Tibial artery (tissue), 4 donors: ENCODE data around the gene AMOTL1.

Source experiments
- DNase-seq, 2 donors: peaks; one replicate each; pipeline ENCODE4 v3.0.0-alpha.2; 2019
- H3K27ac ChIP-seq, 2 donors: fragments of 200-600 bp; sonication (generic) in 1 of 2; 1 replicate in 1 of 2; 2 replicates in 1 of 2; pipeline ENCODE4 v1.5.1; 2018 to 2019; ENCODE audit warnings: mild to moderate bottlenecking in 1 of 2
- H3K27me3 ChIP-seq, 2 donors: fragments of 200-600 bp; sonication (generic) in 1 of 2; one replicate each; pipeline versions ENCODE4 v1.5.1 to v1.6.0; 2016 to 2019
- H3K36me3 ChIP-seq, 3 donors: fragments of 200-600 bp; sonication (generic) in 2 of 3; one replicate each; pipeline ENCODE4 v1.5.1; 2016 to 2019; ENCODE audit warnings: mild to moderate bottlenecking in 2 of 3
- H3K4me1 ChIP-seq, 4 donors: fragments of 200-600 bp; sonication (generic) in 2 of 4; 1 replicate in 3 of 4; 2 replicates in 1 of 4; pipeline ENCODE4 v1.5.1; 2016 to 2019
- H3K4me3 ChIP-seq, 2 donors: fragments of 200-600 bp; sonication (generic) in 1 of 2; 1 replicate in 1 of 2; 2 replicates in 1 of 2; pipeline ENCODE4 v1.5.1; 2018 to 2019; ENCODE audit warnings: mild to moderate bottlenecking in 2 of 2
- H3K9me3 ChIP-seq, 3 donors: fragments of 200-600 bp; sonication (generic) in 1 of 3; one replicate each; pipeline ENCODE4 v1.5.1; 2016 to 2019
- intact Hi-C: fragments of 100-400 bp; cut with DNase I; formaldehyde crosslinking; loops from one replicate; pipeline ENCODE4 v1.15.0; 2023; ENCODE audit warnings: low total_unique reads
- TF ChIP-seq, protein P1 (sequence below), 2 experiments: fragments of 200-600 bp in 1 of 2; fragments of 450-650 bp in 1 of 2; IDR thresholded peaks; one replicate each; pipeline ENCODE4 v1.5.1; 2017 to 2019; ENCODE audit warnings: antibody characterized with exemption in 2 of 2, mild to moderate bottlenecking in 1 of 2, moderate library complexity in 1 of 2

The AMOTL1 gene

DNA sequence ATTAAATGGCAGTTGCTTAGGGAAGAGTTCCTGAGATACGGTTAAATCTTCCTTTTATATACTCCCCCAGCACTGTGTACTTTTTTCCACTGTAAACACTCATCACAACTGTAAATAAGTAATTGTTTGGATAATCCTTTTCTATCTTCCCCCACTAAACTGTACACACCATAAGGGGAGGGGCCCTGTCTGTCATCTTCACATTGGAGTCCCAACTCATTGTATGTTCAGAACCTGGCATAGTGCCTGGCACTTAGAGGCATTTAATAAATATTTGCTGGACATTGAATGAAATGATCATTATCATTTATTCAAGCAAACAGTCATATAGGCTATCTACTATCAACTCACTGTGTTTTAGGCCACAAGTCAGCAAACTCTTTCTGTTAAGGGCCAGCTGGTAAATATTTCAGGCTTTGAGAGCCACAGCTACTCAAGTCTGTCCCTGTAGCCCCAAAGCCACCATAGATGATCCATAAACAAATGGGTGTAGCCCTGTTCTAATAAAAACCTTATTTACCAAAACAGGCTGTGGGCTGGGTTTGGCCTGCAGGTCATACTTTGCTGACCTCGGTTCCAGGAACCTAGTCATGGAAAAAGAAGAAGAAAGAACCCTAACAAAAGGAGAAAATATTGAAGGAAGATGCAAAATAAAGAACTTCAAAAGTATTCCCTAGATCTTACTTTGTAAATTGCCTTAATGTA is 70.0 kb downstream of the AMOTL1 start:
- H3K27ac ChIP-seq: no peak overlapping the region
- peaks cover 0 to 44% (median 7%) of the 10 kb centered on the region in 4 donors for H3K4me1 ChIP-seq
- H3K36me3 ChIP-seq: peaks cover 0 to 5% (median under 1%) of the 10 kb centered on the region in 3 donors
- DNase-seq: no peak
- no peaks in the 10 kb centered on the region for H3K27me3 ChIP-seq
- H3K4me3 ChIP-seq: no peak overlapping the region
- TF ChIP-seq, protein P1, sequence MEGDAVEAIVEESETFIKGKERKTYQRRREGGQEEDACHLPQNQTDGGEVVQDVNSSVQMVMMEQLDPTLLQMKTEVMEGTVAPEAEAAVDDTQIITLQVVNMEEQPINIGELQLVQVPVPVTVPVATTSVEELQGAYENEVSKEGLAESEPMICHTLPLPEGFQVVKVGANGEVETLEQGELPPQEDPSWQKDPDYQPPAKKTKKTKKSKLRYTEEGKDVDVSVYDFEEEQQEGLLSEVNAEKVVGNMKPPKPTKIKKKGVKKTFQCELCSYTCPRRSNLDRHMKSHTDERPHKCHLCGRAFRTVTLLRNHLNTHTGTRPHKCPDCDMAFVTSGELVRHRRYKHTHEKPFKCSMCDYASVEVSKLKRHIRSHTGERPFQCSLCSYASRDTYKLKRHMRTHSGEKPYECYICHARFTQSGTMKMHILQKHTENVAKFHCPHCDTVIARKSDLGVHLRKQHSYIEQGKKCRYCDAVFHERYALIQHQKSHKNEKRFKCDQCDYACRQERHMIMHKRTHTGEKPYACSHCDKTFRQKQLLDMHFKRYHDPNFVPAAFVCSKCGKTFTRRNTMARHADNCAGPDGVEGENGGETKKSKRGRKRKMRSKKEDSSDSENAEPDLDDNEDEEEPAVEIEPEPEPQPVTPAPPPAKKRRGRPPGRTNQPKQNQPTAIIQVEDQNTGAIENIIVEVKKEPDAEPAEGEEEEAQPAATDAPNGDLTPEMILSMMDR (IDR thresholded peaks at IDR 0.05): no peak
- no peaks in the 10 kb centered on the region for H3K9me3 ChIP-seq
- intact Hi-C loops: no loop called here

DNA sequence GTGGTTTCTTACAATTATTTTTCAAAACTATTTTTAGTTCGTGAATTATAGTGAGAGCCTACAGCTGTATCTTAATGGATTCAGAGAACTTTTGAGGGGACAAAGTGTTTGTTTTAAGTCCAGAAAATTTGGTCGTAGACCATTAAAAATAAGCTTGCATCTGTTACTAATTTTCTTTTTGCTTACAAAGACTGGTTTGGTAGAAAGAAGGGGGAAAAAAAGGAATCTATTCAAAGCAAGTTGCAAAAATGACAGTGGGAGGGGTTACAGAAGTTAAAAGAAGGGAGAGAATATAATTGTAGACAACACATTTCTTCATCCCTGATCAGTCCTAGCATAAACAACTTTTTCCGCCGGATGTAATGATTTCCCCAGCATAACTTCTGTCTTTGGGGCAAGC is 72.1 kb downstream of the AMOTL1 start:
- no peak for DNase-seq
- H3K4me3 ChIP-seq: no peak overlapping the region
- H3K27me3 ChIP-seq: no peaks in the 10 kb centered on the region
- H3K36me3 ChIP-seq: peaks cover 0 to 5% (median 0%) of the 10 kb centered on the region in 3 donors
- intact Hi-C loops: no loop called here
- peaks cover 0 to 53% (median 15%) of the 10 kb centered on the region in 4 donors for H3K4me1 ChIP-seq
- H3K9me3 ChIP-seq: no peaks in the 10 kb centered on the region
- no peak overlapping the region for H3K27ac ChIP-seq
- TF ChIP-seq, protein P1 (IDR thresholded peaks at IDR 0.05): no peak

DNA sequence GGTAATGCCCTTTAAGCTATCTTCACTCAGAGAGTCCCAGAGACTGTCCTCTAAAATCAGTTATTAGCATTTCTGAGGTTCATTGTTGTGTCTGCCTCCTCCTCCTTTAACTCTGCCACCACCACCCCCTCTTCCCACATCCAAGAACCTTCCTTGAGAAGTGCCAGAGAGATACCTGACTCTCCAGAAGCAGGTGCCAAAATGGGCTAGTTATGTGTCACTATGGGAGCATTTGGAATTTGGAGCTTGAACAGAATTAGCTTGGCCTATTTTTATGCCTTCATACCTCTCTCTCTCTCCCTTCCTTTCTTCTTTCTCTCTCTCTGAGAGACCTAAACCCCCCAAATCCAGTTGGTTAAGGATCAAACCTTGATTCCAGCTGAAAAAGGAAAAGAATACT is 75.9 kb downstream of the AMOTL1 start:
- intact Hi-C loops: no loop called here
- Histone ChIP-seq H3K27me3 (no peaks in the 10 kb centered on the region), H3K4me3 (no peak overlapping the region), H3K4me1 (peaks cover 0 to 35% (median 15%) of the 10 kb centered on the region in 4 donors), H3K36me3 (peaks cover 0 to 4% (median 0%) of the 10 kb centered on the region in 3 donors), H3K9me3 (no peaks in the 10 kb centered on the region), H3K27ac (no peak overlapping the region)
- no peak for DNase-seq
- TF ChIP-seq, protein P1 (IDR thresholded peaks at IDR 0.05): no peak

DNA sequence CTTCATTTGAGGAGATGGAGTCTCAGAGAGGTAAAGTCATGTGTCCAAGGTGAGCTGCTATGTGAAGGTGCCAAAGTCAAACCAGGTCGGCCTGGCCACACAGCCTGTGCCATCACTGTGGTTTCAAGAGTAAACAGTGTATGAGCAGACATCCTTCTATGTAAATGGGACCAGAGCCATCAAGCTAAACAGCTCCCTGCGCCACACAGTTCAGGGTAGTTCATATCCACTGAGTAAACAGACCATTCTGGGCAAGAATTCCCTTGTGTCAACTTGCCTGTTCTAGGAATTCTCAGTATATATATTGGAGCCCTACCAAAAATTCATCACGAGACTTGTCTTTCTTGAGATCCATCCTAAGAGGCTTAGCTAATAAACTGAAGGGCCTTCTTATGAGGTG is 77.5 kb downstream of the AMOTL1 start:
- TF ChIP-seq, protein P1 (IDR thresholded peaks at IDR 0.05): no peak
- Histone ChIP-seq H3K27ac (peak overlapping the region in 1 of 2 donors; percentile 52), H3K4me3 (no peak overlapping the region), H3K27me3 (no peaks in the 10 kb centered on the region), H3K4me1 (peaks cover 0 to 30% (median 15%) of the 10 kb centered on the region in 4 donors), H3K36me3 (peaks cover 0 to 7% (median 6%) of the 10 kb centered on the region in 3 donors), H3K9me3 (no peaks in the 10 kb centered on the region)
- intact Hi-C loops: no loop called here
- no peak for DNase-seq

DNA sequence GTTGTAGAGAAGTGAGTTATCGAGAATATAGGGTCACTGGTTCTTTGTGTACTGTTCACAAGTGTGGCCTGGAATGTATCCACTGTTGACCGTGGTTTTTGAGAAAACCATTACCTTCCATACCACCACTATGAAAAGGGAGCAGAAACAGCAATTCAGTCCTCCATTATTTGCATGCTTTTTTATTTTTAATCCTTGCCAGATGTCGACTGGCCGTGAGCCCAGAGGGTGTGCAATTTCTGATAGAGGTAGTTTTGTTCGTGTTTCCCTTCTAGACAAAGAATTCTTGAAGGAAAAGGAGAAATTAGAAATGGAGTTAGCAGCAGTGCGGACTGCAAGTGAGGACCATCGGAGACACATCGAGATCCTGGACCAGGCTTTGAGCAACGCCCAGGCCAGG is 81.7 kb downstream of the AMOTL1 start:
- H3K4me3 ChIP-seq: no peak overlapping the region
- TF ChIP-seq, protein P1 (IDR thresholded peaks at IDR 0.05): no peak
- intact Hi-C loops: no loop called here

More for the DNA sequence above, 81.7 kb downstream of the AMOTL1 start:
- Histone ChIP-seq H3K9me3 (no peaks in the 10 kb centered on the region), H3K27me3 (no peaks in the 10 kb centered on the region), H3K27ac (no peak overlapping the region), H3K36me3 (peaks cover 12 to 39% (median 35%) of the 10 kb centered on the region in 3 donors), H3K4me1 (peaks cover 0 to 16% (median 12%) of the 10 kb centered on the region in 4 donors)
- DNase-seq: no peak
